ENCODE measurements around the gene ARPC5.

- TF ChIP-seq CTCF (IDR thresholded peaks at IDR 0.05) (no peak), EP300 (IDR thresholded peaks at IDR 0.05) (no peak)
These were observed 28.1 kb downstream of the ARPC5 start for GRCh38 chr1:183607322-183607980.
